ENCODE results near the gene GPR75.

Gene GPR75

DNA sequence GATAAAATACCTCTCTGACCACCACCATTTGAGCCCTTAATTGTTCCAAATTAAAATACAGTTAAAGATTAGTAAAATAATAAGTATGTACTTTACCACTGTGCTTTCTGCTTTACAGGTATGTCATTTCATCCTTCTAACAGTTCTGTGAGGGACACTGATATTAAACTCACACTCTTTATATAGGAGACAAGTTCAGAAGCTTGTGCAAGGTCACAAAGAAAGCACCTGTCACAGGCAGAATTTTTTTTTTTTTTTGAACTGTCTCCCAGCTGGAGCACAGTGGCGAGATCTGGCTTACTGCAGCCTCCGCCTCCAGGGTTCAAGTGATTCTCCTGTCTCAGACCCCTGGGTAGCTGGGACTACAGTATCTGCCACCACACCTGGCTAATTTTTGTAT is 21.6 kb upstream of the GPR75 start:
- TF ChIP-seq EZH2phosphoT487 (conservative IDR thresholded peaks at IDR 0.05; ENCODE audit: low read length), result no peak
- TF ChIP-seq, protein P1, sequence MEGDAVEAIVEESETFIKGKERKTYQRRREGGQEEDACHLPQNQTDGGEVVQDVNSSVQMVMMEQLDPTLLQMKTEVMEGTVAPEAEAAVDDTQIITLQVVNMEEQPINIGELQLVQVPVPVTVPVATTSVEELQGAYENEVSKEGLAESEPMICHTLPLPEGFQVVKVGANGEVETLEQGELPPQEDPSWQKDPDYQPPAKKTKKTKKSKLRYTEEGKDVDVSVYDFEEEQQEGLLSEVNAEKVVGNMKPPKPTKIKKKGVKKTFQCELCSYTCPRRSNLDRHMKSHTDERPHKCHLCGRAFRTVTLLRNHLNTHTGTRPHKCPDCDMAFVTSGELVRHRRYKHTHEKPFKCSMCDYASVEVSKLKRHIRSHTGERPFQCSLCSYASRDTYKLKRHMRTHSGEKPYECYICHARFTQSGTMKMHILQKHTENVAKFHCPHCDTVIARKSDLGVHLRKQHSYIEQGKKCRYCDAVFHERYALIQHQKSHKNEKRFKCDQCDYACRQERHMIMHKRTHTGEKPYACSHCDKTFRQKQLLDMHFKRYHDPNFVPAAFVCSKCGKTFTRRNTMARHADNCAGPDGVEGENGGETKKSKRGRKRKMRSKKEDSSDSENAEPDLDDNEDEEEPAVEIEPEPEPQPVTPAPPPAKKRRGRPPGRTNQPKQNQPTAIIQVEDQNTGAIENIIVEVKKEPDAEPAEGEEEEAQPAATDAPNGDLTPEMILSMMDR (IDR thresholded peaks at IDR 0.05; ENCODE audit: insufficient read depth, low read length, poor library complexity, severe bottlenecking), result no peak
- no peak overlapping the region for H3K4me2 ChIP-seq (ENCODE audit: low read depth, low read length, poor library complexity, severe bottlenecking)
- no peak overlapping the region for H3K9ac ChIP-seq (ENCODE audit: low read length)
- no peaks in the 10 kb centered on the region for H3K79me2 ChIP-seq (ENCODE audit: insufficient read depth, low read length)
- H3K4me3 ChIP-seq (ENCODE audit: insufficient read depth, low read length, poor library complexity, severe bottlenecking), result no peak overlapping the region
- H3K27me3 ChIP-seq (ENCODE audit: low read length), result no peaks in the 10 kb centered on the region
- no peak overlapping the region for H3K27ac ChIP-seq (ENCODE audit: low read depth, low read length)
- H2AFZ ChIP-seq (ENCODE audit: low read depth, low read length, severe bottlenecking), result no peak overlapping the region
- H3K9me2 ChIP-seq (replicated peaks; ENCODE audit: insufficient read depth, low read length), result no peaks in the 10 kb centered on the region
- no peaks in the 10 kb centered on the region for H3F3A ChIP-seq (ENCODE audit: insufficient read depth)
- no peaks in the 10 kb centered on the region for H3K9me3 ChIP-seq (ENCODE audit: insufficient read depth, low read length)
- no peaks in the 10 kb centered on the region for H4K20me1 ChIP-seq (ENCODE audit: low read depth, low read length)
- H3K36me3 ChIP-seq (ENCODE audit: low read length), result peaks cover 37% of the 10 kb centered on the region

DNA sequence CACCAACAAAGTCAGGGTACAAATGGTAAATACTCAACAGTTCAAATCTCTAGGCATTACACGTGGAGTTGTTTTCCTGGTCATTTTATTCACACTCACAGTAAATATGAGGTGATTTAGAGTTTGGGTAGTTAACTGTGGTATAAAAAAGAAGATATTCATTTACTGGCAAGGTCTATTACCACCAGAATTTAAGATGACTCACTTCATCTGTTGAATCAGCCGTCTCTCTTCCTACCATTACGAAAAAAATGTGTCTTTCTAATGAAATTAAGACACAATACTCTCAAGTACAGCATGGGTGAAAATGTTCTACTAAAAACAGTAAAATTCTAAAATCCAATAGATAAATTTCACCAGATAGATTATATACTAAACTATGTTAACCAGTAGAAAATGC is 21.0 kb upstream of the GPR75 start:
- no peaks in the 10 kb centered on the region for H3K9me2 ChIP-seq (replicated peaks; ENCODE audit: insufficient read depth, low read length)
- H3K36me3 ChIP-seq (ENCODE audit: low read length), result peaks cover 40% of the 10 kb centered on the region
- no peaks in the 10 kb centered on the region for H4K20me1 ChIP-seq (ENCODE audit: low read depth, low read length)
- no peak overlapping the region for H2AFZ ChIP-seq (ENCODE audit: low read depth, low read length, severe bottlenecking)
- H3K27me3 ChIP-seq (ENCODE audit: low read length), result no peaks in the 10 kb centered on the region
- H3K4me3 ChIP-seq (ENCODE audit: insufficient read depth, low read length, poor library complexity, severe bottlenecking), result no peak overlapping the region
- no peak for TF ChIP-seq EZH2phosphoT487 (conservative IDR thresholded peaks at IDR 0.05; ENCODE audit: low read length)
- TF ChIP-seq, protein P1 (IDR thresholded peaks at IDR 0.05; ENCODE audit: insufficient read depth, low read length, poor library complexity, severe bottlenecking), result no peak
- H3K9ac ChIP-seq (ENCODE audit: low read length), result no peak overlapping the region
- H3K79me2 ChIP-seq (ENCODE audit: insufficient read depth, low read length), result no peaks in the 10 kb centered on the region
- H3K9me3 ChIP-seq (ENCODE audit: insufficient read depth, low read length), result no peaks in the 10 kb centered on the region
- no peak overlapping the region for H3K4me2 ChIP-seq (ENCODE audit: low read depth, low read length, poor library complexity, severe bottlenecking)
- no peaks in the 10 kb centered on the region for H3F3A ChIP-seq (ENCODE audit: insufficient read depth)
- H3K27ac ChIP-seq (ENCODE audit: low read depth, low read length), result no peak overlapping the region

DNA sequence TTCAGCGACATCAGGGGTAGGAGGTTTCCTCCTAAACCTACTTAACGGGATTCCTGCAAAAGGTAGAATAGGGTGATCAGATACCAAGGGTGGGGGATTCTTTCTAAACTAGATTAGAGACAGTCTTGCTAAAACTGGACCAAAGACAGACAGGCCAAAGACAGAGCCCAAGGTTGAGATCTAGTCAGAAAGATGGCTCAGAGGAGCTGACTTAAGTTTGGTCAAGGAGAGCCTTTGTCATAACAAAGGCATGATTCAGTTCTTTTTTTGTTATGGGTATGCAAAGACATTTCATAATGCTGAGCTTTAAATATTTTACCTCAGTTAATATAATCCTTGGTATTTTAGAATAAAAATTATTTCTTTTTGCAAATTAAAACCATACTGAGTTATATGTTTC is 17.8 kb upstream of the GPR75 start:
- Histone ChIP-seq H3K27ac (ENCODE audit: low read depth, low read length) (no peak overlapping the region), H4K20me1 (ENCODE audit: low read depth, low read length) (no peaks in the 10 kb centered on the region), H3K4me2 (ENCODE audit: low read depth, low read length, poor library complexity, severe bottlenecking) (no peak overlapping the region), H3K27me3 (ENCODE audit: low read length) (no peaks in the 10 kb centered on the region), H3K79me2 (ENCODE audit: insufficient read depth, low read length) (no peaks in the 10 kb centered on the region), H3K9me3 (ENCODE audit: insufficient read depth, low read length) (no peaks in the 10 kb centered on the region), H2AFZ (ENCODE audit: low read depth, low read length, severe bottlenecking) (no peak overlapping the region), H3F3A (ENCODE audit: insufficient read depth) (no peaks in the 10 kb centered on the region), H3K4me3 (ENCODE audit: insufficient read depth, low read length, poor library complexity, severe bottlenecking) (no peak overlapping the region), H3K9ac (ENCODE audit: low read length) (no peak overlapping the region), H3K36me3 (ENCODE audit: low read length) (peaks cover 40% of the 10 kb centered on the region), H3K9me2 (replicated peaks; ENCODE audit: insufficient read depth, low read length) (no peaks in the 10 kb centered on the region)
- no peak for TF ChIP-seq EZH2phosphoT487 (conservative IDR thresholded peaks at IDR 0.05; ENCODE audit: low read length)
- TF ChIP-seq, protein P1 (IDR thresholded peaks at IDR 0.05; ENCODE audit: insufficient read depth, low read length, poor library complexity, severe bottlenecking), result no peak

Measured in SU-DHL-6 (cell line).